ENCODE results near the gene DAPK2.
A peak's percentile ranks its signal among the peaks of the same experiment; 100 is the strongest.

DNA sequence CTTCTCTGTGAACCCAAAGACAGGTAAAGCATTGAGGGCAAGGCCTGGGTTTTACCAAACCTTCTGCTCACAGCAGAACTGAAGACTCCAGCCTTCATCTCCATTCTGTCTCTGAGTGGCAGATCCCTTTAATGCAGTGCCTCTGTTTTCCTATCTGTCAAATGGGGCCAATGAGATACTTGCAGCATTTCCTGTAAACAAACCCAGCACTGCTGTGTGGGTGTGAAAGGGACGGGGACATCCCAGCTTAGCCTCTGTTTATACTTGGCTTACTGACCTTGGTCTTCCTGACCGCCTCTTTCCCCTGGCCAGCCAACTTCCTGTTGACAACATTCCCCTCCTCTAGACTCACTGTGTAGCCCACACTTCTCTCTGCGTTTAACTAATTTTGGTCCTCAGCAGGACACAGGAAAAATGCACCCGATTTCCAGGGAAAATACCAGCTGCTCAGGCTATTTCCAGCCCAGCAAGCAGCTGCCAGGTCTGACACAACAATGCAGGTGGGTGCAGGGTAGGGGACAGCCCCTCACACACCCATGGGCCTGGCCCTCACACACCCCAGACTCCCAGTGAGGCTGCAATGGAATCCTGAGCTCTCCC, 106.7 kb downstream of the DAPK2 start:
- TF ChIP-seq CTCF (IDR thresholded peaks at IDR 0.05) (no peak), POLR2AphosphoS5 (IDR thresholded peaks at IDR 0.05) (peak; percentile 20)
